Left cardiac atrium (tissue), 4 donors: ENCODE data around the gene CCDC40. TPM values are rescaled to one million over a fixed set of nuclear protein-coding genes. Genes with fewer than 3 reads are reported as not detected.

Source experiments
- ATAC-seq, 2 donors: fragments of 200-7000 bp; cut with Tn5 transposase; one replicate each; pipeline ENCODE4 v1.9.1; 2020; ENCODE audit warnings: mild to moderate bottlenecking in 2 of 2, moderate library complexity in 2 of 2
- DNase-seq: peaks from one replicate; pipeline ENCODE4 v3.0.0-alpha.2; 2020
- intact Hi-C, 2 donors: fragments of 100-400 bp; cut with DNase I; formaldehyde crosslinking; loops; one replicate each; pipeline versions ENCODE4 v1.14.1 to v1.15.1; 2022 to 2023
- total RNA-seq, 2 donors: library from RNA; stranded (reverse); fragmentation: NEBNext Ultra II Directional; extraction: Animal tissue kit (Norgen Biotek cat#: 25700); gene quantifications; one replicate each; pipeline ENCODE4 v1.2.1, GENCODE V29; 2021
- donor health status: DM: no; HTN: yes; CAD: no.
- donor health status: DM: no; HTN: yes; CAD: no; lungs with severe emphysema.
- donor health status: DM: yes; HTN: yes; CAD: no.
- donor health status: Dilated cardiomyopathy.

Gene CCDC40
- total RNA-seq, 2 donors from 2014 or later, result 5.9 to 9.8 TPM

- intact Hi-C loops, result no loop called here
- DNase-seq, result peak; percentile 10
- ATAC-seq, result no peak
Measured at GRCh38 chr17:80011989-80012555, 24.4 kb upstream of the CCDC40 start.

GRCh38 chr17:80012765-80013741 lies 23.4 kb upstream of the CCDC40 start:
- intact Hi-C loops, result no loop called here
- ATAC-seq, result no peak
- DNase-seq, result no peak

- DNase-seq (no peak), ATAC-seq (no peak)
- intact Hi-C loops, result no loop called here
Measured at GRCh38 chr17:80017226-80018010, 19.0 kb upstream of the CCDC40 start.

- intact Hi-C loops, result no loop called here
- no peak for DNase-seq
- ATAC-seq, result no peak
Measured at GRCh38 chr17:80018917-80019651, 17.4 kb upstream of the CCDC40 start.

GRCh38 chr17:80021600-80021999 lies 14.8 kb upstream of the CCDC40 start:
- intact Hi-C loops, result no loop called here
- DNase-seq (no peak), ATAC-seq (no peak)

GRCh38 chr17:80023481-80024205 lies 12.8 kb upstream of the CCDC40 start:
- peak; percentile 33 to 56 for ATAC-seq
- no peak for DNase-seq
- intact Hi-C loops, result no loop called here

- ATAC-seq, result peak in 1 of 2 donors; percentile 18
- no peak for DNase-seq
- intact Hi-C loops, result no loop called here
Measured at GRCh38 chr17:80024206-80024972, 12.1 kb upstream of the CCDC40 start.

GRCh38 chr17:80025140-80025539 lies 11.3 kb upstream of the CCDC40 start:
- ATAC-seq (no peak), DNase-seq (no peak)
- intact Hi-C loops, result no loop called here

GRCh38 chr17:80025796-80026195 lies 10.6 kb upstream of the CCDC40 start:
- no peak for ATAC-seq
- DNase-seq, result peak; percentile 12
- intact Hi-C loops, result no loop called here

- DNase-seq, result no peak
- ATAC-seq, result no peak
- intact Hi-C loops, result no loop called here
Measured at GRCh38 chr17:80026359-80027042, 9.9 kb upstream of the CCDC40 start.

GRCh38 chr17:80027043-80027435 lies 9.4 kb upstream of the CCDC40 start:
- intact Hi-C loops, result no loop called here
- ATAC-seq (no peak), DNase-seq (no peak)

- ATAC-seq (no peak), DNase-seq (no peak)
- intact Hi-C loops, result no loop called here
Measured at GRCh38 chr17:80028030-80028429, 8.4 kb upstream of the CCDC40 start.

GRCh38 chr17:80029258-80029974 lies 7.0 kb upstream of the CCDC40 start:
- DNase-seq (peak; percentile 88), ATAC-seq (peak; percentile 86 to 93)
- intact Hi-C loops, result no loop called here

- intact Hi-C loops, result no loop called here
- DNase-seq (no peak), ATAC-seq (no peak)
Measured at GRCh38 chr17:80030730-80031410, 5.6 kb upstream of the CCDC40 start.

- intact Hi-C loops, result no loop called here
- no peak for DNase-seq
- no peak for ATAC-seq
Measured at GRCh38 chr17:80031691-80032430, 4.6 kb upstream of the CCDC40 start.
